Spleen (tissue), 11 donors: Measurements from ENCODE around the gene DRICH1. TPM values are rescaled to one million over a fixed set of nuclear protein-coding genes. Genes with fewer than 3 reads are reported as not detected.
A peak's percentile ranks its signal among the peaks of the same experiment; 100 is the strongest.
"Not testable (repeated sequence)": the region's sequence is repeated elsewhere in the genome, so short reads cannot be mapped to it uniquely, and the experiment has no call there.

Experiments
- DNase-seq: peaks from one replicate; pipeline ENCODE4 v3.0.0-alpha.2; 2020
- H3K27ac ChIP-seq, 8 donors: fragments of 200-600 bp; sonication (generic) in 7 of 8; 1 replicate in 4 of 8; 2 replicates in 4 of 8; pipeline versions ENCODE4 v1.5.0 to v1.8.0; 2016 to 2021; ENCODE audit warnings: inconsistent platforms in 4 of 8, mild to moderate bottlenecking in 4 of 8, moderate library complexity in 1 of 8
- H3K27me3 ChIP-seq, 7 donors: fragments of 200-600 bp; sonication (generic) in 6 of 7; replicated peaks in 1 of 7; 1 replicate in 4 of 7; 2 replicates in 3 of 7; pipeline versions ENCODE4 v1.5.0 to v1.8.0; 2016 to 2021; ENCODE audit warnings: inconsistent platforms in 3 of 7, mild to moderate bottlenecking in 1 of 7
- H3K36me3 ChIP-seq, 6 donors: fragments of 200-600 bp; sonication (generic) in 5 of 6; 1 replicate in 4 of 6; 2 replicates in 2 of 6; pipeline versions ENCODE4 v1.5.0 to v1.8.0; 2016 to 2021; ENCODE audit warnings: inconsistent platforms in 2 of 6
- H3K4me1 ChIP-seq, 6 donors: fragments of 200-600 bp; sonication (generic) in 5 of 6; 1 replicate in 3 of 6; 2 replicates in 3 of 6; pipeline versions ENCODE4 v1.5.0 to v1.8.0; 2016 to 2021; ENCODE audit warnings: inconsistent platforms in 3 of 6
- H3K4me3 ChIP-seq, 8 donors: fragments of 200-600 bp; sonication (generic) in 7 of 8; 1 replicate in 4 of 8; 2 replicates in 4 of 8; pipeline versions ENCODE4 v1.5.0 to v1.8.0; 2016 to 2021; ENCODE audit warnings: inconsistent platforms in 4 of 8, mild to moderate bottlenecking in 4 of 8, moderate library complexity in 2 of 8
- H3K9me3 ChIP-seq, 8 donors: fragments of 200-600 bp; sonication (generic) in 7 of 8; 1 replicate in 4 of 8; 2 replicates in 4 of 8; pipeline versions ENCODE4 v1.5.0 to v1.8.0; 2016 to 2021; ENCODE audit warnings: inconsistent platforms in 4 of 8
- CTCF ChIP-seq, 11 experiments: fragments of 200-600 bp in 7 of 11; fragments of 450-650 bp in 4 of 11; sonication (generic) in 4 of 11; IDR thresholded peaks in 8 of 11; conservative IDR thresholded peaks in 3 of 11; 1 replicate in 7 of 11; 2 replicates in 4 of 11; pipeline versions ENCODE4 v1.4.0 to v1.8.0; 2016 to 2021; ENCODE audit warnings: antibody characterized with exemption in 11 of 11, inconsistent platforms in 4 of 11, mild to moderate bottlenecking in 1 of 11
- POLR2A ChIP-seq, 3 donors: fragments of 450-650 bp; IDR thresholded peaks; one replicate each; pipeline ENCODE4 v1.5.1; 2017; ENCODE audit warnings: antibody characterized with exemption in 3 of 3, mild to moderate bottlenecking in 1 of 3
- POLR2AphosphoS5 ChIP-seq, 3 donors: sonication (generic); formaldehyde crosslinking; IDR thresholded peaks; one replicate each; pipeline ENCODE4 v1.5.1; 2017; ENCODE audit warnings: antibody characterized with exemption in 3 of 3
- WGBS, 5 donors: extraction: QIAGEN DNeasy Blood & Tissue Kit in 3 of 5; methylation state at CpG; one replicate each; pipeline versions ENCODE4 v1.1.5 to v1.1.7; 2013 to 2018; 5-methylcytosine and 5-hydroxymethylcytosine counted together
- intact Hi-C: fragments of 100-400 bp; cut with DNase I; formaldehyde crosslinking; loops from one replicate; pipeline ENCODE4 v1.15.0; 2023; ENCODE audit warnings: low total_unique reads
- polyA plus RNA-seq, 3 donors: library from polyadenylated mRNA; stranded (reverse); fragments of 200-250 nt; gene quantifications; one replicate each; pipeline ENCODE4 v1.2.1, GENCODE V29; 2013
- total RNA-seq, 7 donors: library from RNA; depleted of rRNA in 3 of 7; stranded (reverse); fragments of >200 nt in 3 of 7; fragmentation: NEBNext Ultra II Directional in 4 of 7; extraction: Animal tissue kit (Norgen Biotek cat#: 25700) in 4 of 7; gene quantifications; one replicate each; pipeline versions ENCODE4 v1.1.0 to v1.2.1, GENCODE V29; 2016 to 2021
- donor health status: healthy with polysubstance abuse.
- donor health status: DM: no; HTN: no; CAD: no; lungs with moderate emphysema.
- donor health status: DM: no; HTN: no; CAD: no.
- donor health status: Bipolar disorder and iron deficiency.
- donor health status: healthy.
- donor health status: DM: no; HTN: no; CAD: no.
- donor health status: DM: yes; HTN: yes; CAD: no.

DRICH1 gene
- total and polyA plus RNA-seq, 10 donors, result 0.29 to 2.5 (median 1.9) TPM; not detected in 3

GRCh38 chr22:23652711-23653110 is 20.6 kb upstream of the DRICH1 start:
- TF ChIP-seq POLR2A (IDR thresholded peaks at IDR 0.05) (no peak), CTCF (IDR thresholded peaks at IDR 0.05 in 8 of 11, conservative IDR thresholded peaks at IDR 0.05 in 3 of 11) (no peak), POLR2AphosphoS5 (IDR thresholded peaks at IDR 0.05) (no peak)
- Histone ChIP-seq H3K4me1 (no peaks in the 10 kb centered on the region), H3K27me3 (no peaks in the 10 kb centered on the region), H3K4me3 (no peak overlapping the region), H3K9me3 (no peaks in the 10 kb centered on the region), H3K36me3 (peaks cover 0 to 95% (median 3%) of the 10 kb centered on the region in 6 donors), H3K27ac (no peak overlapping the region)
- WGBS, 5 donors, result 83 to 97% (median 89%) methylated on average over 4 to 8 of the region's 8 CpGs
- peak; percentile 56 for DNase-seq
- intact Hi-C loops, result no loop called here

- TF ChIP-seq POLR2AphosphoS5 (IDR thresholded peaks at IDR 0.05) (no peak), POLR2A (IDR thresholded peaks at IDR 0.05) (no peak), CTCF (IDR thresholded peaks at IDR 0.05 in 8 of 11, conservative IDR thresholded peaks at IDR 0.05 in 3 of 11) (no peak)
- H3K27ac ChIP-seq, result no peak overlapping the region
- no peaks in the 10 kb centered on the region for H3K4me1 ChIP-seq
- H3K27me3 ChIP-seq, result no peaks in the 10 kb centered on the region
- WGBS, 5 donors, result 91 to 97% (median 96%) methylated on average over 5 to 7 of the region's 7 CpGs
- no peaks in the 10 kb centered on the region for H3K9me3 ChIP-seq
- peaks cover 0 to 91% (median 3%) of the 10 kb centered on the region in 6 donors for H3K36me3 ChIP-seq
- intact Hi-C loops, result no loop called here
- DNase-seq, result peak; percentile 38
- H3K4me3 ChIP-seq, result no peak overlapping the region
These were observed 20.2 kb upstream of the DRICH1 start for GRCh38 chr22:23652286-23652685.

- Histone ChIP-seq H3K27me3 (no peaks in the 10 kb centered on the region), H3K4me3 (no peak overlapping the region), H3K36me3 (peaks cover 0 to 85% (median 3%) of the 10 kb centered on the region in 6 donors), H3K4me1 (no peaks in the 10 kb centered on the region), H3K9me3 (no peaks in the 10 kb centered on the region), H3K27ac (no peak overlapping the region)
- no peak for TF ChIP-seq CTCF (IDR thresholded peaks at IDR 0.05 in 8 of 11, conservative IDR thresholded peaks at IDR 0.05 in 3 of 11)
- TF ChIP-seq POLR2AphosphoS5 (IDR thresholded peaks at IDR 0.05), result no peak
- no peak for TF ChIP-seq POLR2A (IDR thresholded peaks at IDR 0.05)
- 89 to 100% (median 95%) methylated on average over 6 of the region's 6 CpGs for WGBS, 5 donors
- intact Hi-C loops, result no loop called here
- peak; percentile 13 for DNase-seq
These were observed 19.6 kb upstream of the DRICH1 start for GRCh38 chr22:23651676-23652075.

GRCh38 chr22:23649071-23649501 is 17.0 kb upstream of the DRICH1 start:
- no peak for TF ChIP-seq POLR2AphosphoS5 (IDR thresholded peaks at IDR 0.05)
- TF ChIP-seq CTCF (IDR thresholded peaks at IDR 0.05 in 8 of 11, conservative IDR thresholded peaks at IDR 0.05 in 3 of 11), result no peak
- TF ChIP-seq POLR2A (IDR thresholded peaks at IDR 0.05), result no peak
- no peaks in the 10 kb centered on the region for H3K9me3 ChIP-seq
- no peaks in the 10 kb centered on the region for H3K27me3 ChIP-seq
- H3K36me3 ChIP-seq, result peaks cover 0 to 59% (median 3%) of the 10 kb centered on the region in 6 donors
- DNase-seq, result peak; percentile 66
- intact Hi-C loops, result no loop called here
- no peak overlapping the region for H3K4me3 ChIP-seq
- 88 to 94% (median 92%) methylated on average over 14 to 18 of the region's 18 CpGs for WGBS, 5 donors
- H3K27ac ChIP-seq, result no peak overlapping the region
- no peaks in the 10 kb centered on the region for H3K4me1 ChIP-seq

- peak; percentile 21 for DNase-seq
- H3K4me1 ChIP-seq, H3K27ac ChIP-seq, H3K9me3 ChIP-seq, intact Hi-C loops, H3K27me3 ChIP-seq, H3K4me3 ChIP-seq: not testable (repeated sequence)
- WGBS, 5 donors, result 95 to 98% (median 97%) methylated on average over 7 of the region's 7 CpGs
- peaks cover 0 to 47% (median 0%) of the 10 kb centered on the region in 6 donors for H3K36me3 ChIP-seq
These were observed 14.4 kb upstream of the DRICH1 start for GRCh38 chr22:23646526-23646925.

- intact Hi-C loops, DNase-seq, H3K4me3 ChIP-seq, H3K4me1 ChIP-seq, H3K27me3 ChIP-seq, H3K9me3 ChIP-seq, H3K27ac ChIP-seq: not testable (repeated sequence)
- peaks cover 0 to 55% (median 3%) of the 10 kb centered on the region in 6 donors for H3K36me3 ChIP-seq
- WGBS, 5 donors, result 78 to 88% (median 82%) methylated on average over 3 to 6 of the region's 6 CpGs
These were observed 8.1 kb upstream of the DRICH1 start for GRCh38 chr22:23640206-23640605.
